LHCN-M2 (cell line): ENCODE results near the gene OTUB2. TPM values are rescaled to one million over a fixed set of nuclear protein-coding genes. Genes with fewer than 3 reads are reported as not detected.

ENCODE experiments used
- DNase-seq: peaks from one replicate; pipeline ENCODE4 v3.0.0-alpha.2; 2012; ENCODE audit warnings: low read depth
- total RNA-seq: library from RNA; depleted of rRNA; stranded (reverse); fragments of >200 nt; gene quantifications from 2 replicates; pipeline ENCODE4 v1.2.3, GENCODE V29; 2014

OTUB2 gene
- total RNA-seq, 1 experiment from 2014 or later, result 0.69 TPM

DNA sequence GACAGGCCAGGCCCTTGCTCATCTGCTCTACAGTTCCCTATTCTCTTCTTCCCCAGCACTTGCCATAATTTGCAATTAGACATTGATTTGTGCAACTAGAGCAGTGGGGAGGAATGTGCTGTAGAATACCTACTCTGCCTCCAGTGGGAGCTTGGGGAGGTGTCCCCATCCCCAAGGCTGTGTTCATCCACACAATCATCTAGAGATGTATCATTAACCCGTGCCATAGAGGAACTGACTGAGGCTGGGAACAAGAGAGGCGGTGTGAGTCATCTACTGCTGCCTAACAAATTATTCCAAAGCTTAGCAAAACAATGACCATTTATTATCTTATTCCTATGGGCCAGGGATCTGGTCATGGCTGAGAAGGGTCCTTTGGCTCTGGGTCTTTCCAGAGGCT lies 5.1 kb upstream of the OTUB2 start:
- DNase-seq, result no peak

DNA sequence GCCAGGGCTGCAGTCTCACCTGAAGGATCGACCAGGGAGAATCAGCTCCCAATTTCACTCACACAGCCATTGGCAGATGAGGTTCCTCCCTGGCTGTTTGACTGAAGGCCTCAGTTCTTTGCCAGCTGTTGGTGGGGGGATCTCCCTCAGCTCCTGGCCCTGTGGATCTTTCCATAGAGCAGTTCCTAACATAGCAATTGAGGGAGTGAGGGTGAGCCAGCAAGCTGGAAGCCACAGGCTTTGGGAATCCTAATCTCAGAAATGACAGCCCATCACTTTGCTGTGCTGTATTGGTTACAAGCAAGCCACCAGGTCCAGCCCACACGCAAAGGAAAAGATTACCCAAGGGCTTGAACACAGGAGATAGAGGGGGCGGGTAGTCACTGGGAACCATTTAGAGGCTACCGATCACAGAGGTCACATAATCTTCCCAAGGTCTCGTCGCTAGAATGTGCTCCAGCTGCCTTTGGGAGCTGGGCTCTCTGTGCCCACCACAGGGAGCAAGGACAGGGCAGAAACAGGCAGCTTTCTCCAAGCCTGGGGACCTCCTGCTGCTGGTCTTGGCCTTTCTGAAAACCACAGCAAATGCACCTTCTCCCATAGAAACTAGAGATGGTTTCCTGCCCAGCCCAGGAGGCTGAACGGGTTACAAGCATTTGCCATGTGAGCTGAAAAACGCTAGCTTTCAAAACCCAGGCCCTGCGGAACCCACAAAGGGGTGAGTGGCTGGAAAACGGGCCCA lies 4.6 kb upstream of the OTUB2 start:
- DNase-seq, result no peak

DNA sequence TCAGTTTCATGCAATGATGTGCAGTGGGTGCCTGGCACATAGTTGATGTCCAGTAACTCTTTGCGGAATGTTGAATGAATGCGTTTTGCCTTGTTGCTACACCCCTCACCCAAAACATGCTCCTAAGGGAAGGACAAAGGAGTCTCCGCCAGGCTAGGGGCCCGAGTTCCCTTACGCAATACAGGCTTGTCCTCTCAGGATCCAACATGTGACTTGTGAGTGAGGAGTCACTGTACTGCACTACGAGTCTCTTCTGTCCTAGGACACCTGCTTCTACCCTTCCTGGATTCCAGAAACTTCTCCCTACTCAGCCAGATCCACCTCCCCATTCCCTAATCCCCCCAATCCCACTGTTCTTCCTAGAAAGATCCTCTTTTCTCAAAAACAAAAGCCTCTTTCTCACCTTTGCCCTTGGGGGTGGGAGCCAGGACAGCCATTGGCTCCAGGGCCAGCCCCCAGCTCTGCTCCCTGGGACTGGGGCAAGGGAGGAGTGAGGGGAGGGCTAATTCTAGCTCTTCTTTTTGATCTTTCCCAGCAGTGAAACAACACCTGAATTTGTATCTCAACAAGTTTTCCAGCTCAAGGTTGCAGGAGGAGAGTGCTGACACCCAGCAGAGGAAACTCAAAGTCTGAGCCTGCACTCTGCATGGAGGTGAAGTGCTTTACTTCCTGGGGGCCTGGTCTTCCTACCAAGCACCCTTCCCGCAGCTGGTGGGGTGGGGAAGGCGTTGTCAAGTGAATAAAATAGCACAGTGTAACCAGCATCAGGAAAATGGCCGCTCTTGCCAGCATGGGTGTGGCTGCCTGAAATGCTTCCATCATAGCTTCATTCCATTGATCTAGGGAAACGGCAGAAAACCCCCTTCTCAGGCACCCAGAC lies 3.4 kb upstream of the OTUB2 start:
- no peak for DNase-seq

DNA sequence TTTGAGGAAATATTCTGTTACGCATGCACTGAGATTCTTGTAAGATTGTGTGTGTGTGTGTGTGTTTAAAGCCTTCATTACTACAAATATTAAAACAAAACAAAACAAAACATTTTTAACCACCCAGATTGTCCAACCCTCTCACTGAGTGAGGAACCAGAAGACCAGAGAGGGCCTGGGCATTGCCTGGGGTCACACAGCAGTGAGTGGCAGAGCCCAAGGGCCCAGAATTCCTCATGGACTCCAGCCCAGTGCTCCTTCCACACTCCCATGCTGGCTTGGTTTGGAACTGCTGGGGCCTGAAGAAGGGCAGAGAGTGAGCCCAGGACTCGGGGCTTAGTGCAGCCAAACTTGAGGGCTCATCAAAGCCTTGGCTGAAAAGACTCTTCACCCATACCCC lies 1.6 kb upstream of the OTUB2 start:
- DNase-seq, result no peak

DNA sequence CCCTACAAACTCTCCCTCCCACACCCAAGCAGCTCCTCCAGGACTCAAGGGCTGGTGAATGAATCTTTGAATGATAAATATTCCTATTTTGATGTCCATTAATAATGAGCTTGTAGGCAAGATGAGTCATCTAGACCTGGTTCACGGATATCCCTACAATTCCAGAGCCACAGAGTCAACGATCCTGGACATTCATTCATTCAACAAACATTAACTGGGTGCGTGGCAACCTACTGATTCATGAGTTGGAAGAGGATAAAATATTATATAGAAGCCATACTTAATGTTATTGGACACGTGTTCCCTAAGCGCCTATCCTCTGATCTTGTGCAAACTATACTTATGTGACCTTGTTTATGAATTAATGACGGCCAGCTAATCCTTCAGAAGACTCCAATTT lies 420 bp upstream of the OTUB2 start:
- DNase-seq, result no peak

DNA sequence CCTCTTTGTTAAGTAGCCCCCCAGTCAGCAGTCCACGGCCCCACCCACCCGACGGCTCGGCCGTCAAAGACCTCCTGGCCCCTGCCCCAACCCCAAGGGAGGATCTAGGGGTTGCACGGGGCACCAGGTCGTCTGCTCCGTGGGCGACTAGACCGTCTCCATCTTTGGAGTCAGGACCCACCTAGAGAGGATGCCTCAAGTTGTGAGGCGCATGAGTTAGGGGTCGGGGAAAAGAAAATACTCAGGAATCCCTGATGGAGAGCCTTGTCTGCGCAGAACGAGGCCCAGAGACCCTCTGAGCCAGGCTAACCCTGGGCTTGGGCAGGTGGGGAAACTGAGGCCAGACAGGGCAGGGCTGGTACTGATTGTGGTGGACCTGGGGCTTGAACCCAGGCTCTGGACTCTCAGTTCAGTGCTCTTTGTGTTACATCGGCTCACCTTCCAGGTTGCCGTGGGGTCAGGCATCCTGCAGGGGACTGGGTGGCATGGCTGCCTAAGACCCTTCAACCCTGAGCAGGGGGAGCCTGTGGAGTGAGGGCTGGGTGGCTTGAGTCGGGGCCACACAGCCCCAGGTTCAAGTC lies 839 bp downstream of the OTUB2 start:
- no peak for DNase-seq

DNA sequence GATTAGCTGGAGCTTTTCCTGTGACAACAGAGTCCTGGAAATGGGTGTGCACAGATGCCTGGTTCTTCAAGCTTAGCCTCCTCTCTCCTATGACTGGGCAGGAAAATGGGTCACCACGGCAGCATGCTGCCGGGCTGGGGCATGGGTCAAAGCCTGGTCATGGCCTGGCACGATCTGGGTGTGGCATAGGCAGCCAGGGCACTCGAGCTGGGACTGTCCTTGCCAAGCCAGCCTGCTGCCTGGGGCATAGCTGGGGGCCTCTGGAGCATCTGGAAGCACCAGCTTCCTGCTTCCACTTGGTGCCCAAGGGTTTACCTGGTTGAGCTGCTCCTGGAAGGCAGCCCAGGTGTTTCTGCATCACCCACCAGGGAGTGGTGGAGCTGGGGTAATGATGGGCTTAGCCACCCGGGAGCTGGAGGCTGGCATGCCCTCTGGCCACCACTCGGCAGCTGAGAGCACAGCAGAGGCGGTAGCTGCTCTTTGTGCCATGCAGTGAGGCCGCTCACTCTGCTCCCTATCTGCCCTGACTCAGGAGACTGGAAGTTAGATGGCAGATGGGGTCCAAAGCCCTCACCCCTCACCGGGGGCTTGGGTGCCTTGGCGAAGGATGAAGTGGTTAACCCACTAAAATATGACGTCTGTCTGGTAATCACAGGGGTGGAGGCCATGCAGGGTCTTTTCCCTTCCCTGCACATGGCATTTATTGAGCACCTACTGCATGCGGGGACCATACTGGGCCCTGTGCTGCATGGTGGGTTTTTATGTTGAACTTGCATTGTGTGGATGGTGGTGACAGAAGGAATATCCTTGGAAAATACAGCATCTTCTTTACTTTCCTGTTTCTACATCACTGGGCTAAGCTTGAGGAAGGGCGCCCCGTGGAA lies 1.7 kb downstream of the OTUB2 start:
- no peak for DNase-seq

DNA sequence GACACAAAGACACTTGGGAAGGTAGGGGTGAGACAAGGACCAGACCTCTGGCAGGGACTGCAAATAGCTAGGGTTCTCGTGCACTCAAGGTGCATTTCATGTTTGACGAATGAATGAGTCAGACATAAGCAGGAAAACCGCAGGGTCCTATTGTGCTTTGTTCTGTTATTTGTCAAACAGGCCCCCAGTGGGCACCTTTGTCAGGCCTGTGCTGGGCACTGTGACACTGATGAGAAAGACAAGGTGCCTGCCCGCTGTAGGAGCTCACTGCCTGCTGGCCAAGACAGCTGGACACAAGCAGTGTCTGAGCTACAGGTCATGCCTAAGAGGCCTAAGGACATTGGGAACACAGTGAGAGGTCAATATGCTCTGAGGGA lies 2.3 kb downstream of the OTUB2 start:
- peak; percentile 12 for DNase-seq

DNA sequence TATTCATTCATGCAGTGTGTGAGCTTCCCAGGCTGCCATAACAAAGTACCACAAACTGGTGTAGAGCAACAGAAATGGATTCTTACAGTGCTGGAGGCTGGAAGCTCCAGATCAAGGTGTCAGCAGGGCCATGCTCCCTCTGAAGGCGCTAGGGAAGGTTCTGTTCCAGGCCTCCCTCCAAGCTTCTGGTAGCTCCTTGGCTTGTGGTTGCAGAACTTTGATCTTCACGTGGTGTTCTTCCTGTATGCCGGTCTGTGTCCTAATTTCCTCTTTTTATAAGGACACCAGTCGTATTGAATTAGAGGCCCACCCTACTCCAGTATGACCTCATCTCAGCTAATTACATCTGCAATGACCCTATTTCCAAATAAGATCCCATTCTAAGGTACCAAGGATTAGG lies 3.1 kb downstream of the OTUB2 start:
- no peak for DNase-seq

DNA sequence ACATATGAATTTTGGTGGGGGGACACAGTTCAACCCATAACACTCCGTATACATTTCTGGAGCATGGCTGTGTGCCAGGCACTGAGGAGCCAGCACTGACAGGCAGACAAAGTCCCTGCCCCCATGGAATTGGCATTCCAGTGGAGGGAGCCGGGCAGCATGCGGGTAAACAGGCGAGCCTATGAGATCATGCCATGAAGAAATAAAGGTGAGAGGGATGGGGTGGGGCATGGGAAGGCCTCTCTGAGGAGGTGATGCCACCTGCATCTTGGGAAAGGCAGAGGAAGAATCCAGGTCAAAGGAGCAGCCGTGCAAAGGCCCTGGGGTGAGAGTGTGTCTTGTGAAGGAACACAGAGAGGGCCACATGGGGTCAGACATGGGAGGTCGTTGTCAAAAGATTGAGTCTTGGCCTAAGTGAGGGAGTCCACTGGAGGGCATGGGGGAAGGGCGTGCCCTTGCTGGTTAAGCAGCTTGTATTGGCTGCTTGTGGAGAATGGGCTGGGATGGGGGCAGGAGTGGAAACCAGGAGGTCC lies 3.6 kb downstream of the OTUB2 start:
- DNase-seq, result no peak

DNA sequence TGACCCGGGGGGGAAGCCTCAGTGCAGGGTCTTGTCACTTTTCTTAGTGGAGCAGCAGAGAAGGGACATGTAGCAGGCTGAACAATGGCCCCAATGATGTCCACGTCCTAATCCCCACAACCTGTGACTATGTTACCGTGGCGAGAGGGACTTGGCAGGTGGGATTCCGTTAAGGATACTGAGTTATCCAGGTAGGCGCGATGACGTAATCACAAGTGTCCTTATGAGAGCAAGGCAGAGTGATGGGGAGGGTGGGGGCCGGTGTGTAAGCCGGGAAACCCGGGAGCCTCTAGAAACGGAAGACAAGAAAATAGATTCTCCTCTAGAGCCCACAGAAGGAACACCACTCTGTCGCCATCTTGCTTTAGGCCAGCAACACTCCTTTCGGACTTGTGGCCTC lies 4.4 kb downstream of the OTUB2 start:
- DNase-seq, result no peak

DNA sequence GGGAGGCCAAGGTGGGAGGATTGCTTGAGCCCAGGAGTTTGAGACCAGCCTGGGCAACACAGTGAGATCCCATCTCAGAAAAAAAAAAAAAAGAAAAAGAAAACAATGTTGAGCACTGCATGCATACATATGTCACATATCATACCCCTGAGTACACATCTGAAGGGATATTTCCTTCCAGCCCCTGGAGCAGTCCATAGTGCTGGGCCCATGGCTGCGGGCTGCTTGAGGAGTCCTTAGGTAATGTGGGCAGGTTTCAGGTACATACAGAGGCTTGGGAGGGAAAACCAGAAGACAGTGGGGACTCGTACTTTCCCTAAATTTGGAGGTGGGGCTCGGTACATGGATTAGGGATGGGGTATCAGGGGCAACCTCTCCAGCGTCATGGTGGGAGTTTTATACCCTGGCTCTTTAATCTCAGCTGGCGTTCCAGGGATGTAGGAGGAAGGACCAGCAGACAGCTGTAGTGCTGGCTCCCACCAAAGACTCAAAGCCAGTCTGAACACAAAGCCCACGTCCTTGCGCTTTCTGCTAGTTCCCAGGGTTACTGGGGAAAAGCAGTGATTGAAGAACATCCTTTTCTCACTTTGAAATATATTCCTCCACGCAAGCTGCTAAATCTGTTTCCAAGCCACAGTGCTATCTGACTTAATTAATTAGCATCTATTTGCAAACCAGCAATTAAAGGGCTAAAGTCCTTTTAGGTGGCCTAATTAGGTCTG lies 5.2 kb downstream of the OTUB2 start:
- no peak for DNase-seq

DNA sequence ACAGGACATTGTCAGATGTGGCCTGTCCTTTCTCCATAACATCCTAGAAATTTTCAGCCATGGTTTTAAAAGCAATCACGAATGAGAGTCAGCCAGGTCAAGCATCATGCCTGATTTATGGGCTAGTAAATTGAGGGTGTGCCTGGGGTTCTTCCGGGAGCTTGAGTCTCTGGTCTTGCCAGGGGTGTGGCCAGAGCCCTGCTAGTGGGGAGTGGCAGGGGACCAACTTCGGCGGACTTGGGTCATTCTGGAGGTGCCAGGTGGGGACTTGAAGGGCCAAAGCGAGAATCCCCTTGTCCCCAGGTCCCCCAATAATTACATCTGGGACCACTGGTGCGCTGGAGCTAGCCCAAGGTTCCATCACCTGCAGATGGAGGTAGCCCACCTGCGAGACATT lies 5.7 kb downstream of the OTUB2 start:
- DNase-seq, result no peak

DNA sequence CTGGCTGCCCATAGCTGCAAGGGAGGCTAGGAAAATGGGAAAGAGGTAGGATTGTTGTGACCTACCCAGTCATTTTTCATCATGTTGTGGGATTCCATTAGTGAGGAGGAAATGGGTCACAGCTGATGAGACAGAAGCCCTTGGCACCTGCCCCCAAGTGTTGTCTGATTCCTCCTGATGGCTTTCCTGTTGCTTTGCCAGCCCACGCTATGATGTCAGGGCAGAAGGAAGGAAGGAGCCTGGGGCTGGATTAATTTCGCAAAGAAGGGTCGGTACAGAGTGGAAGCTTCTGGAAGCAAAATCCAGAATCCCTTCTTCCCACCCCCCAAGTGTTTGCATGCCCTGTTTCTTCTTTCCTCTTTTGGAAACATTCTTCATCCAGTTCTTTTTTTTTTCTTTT lies 8.7 kb downstream of the OTUB2 start:
- DNase-seq, result no peak

DNA sequence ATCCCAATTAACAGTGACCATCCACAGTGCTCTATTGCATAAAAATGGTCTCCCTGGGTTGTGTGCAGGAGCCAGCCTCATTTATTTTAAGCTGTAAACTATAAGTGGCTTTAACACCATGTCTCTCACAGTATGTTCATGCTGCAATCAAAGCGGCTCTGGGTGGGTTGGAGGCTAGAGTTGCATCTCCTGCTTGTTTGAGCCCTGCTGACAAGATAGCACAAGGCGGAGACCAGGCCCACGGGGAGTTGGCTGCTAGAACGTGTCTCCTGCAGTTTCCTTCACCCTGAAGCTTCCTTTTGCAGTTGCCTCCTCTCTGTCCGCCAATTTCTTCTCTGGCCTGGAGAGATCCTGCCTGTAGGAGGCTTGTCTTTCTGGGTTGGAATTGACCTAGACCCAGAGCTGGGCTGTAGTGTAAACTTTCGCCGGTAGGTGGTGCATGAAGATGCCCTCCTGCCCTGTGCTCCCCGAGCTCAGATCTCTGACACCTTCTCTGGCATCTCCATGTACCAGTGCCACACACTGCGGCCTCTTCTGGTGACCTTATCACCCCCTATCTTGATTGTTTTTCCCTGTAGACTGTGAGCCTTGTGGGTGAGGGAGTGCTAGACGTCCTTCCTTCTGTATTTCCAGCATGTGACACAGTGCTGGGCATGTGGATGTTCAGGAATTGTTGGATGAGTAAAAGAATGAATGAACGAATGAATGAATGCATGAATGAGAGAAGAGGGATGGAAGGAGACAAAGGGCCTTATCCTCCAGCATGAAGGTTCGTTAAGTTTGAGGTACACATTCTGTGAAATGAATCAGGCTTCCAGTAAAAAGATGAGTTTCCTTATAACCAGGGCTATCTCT lies 10.4 kb downstream of the OTUB2 start:
- DNase-seq, result peak; percentile 72

DNA sequence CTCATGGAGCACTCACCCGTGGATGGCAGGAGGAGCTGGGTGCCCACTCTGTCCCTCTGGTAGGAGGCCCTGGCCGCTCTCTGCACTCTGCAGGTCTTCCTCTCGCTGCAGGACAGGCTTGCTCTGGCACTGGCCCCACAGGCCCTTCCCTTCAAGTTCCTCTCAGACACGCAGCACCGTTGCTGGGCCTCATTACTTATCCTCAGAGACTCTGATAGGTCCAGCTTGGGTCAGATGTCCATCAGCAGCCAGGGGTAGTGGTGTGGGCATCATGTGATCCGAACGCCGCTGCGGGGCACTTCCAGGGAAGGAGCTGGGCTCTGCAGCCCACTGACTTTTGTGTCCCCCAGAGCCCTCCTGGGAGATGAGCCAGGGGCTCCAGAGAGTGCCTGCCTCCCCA lies 11.8 kb downstream of the OTUB2 start:
- DNase-seq, result no peak

DNA sequence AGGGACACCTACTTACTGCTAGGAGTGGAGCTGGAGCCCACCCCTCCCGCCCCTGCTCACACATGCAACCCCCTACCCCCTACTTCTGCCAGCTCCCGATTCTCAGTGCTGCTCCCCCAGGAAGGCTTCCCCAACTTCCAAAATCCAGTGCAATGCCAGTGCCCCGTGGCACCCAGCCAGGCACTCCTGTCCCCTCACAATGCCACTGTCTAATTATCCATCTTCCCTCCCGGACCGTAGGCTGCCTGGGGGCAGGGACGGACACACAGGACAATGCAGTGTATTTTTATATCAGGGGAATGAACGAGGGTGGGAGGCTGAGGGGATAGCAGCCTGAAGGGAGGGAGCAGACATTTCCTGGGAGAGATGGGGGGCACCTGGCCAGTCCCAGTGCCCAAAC lies 12.4 kb downstream of the OTUB2 start:
- DNase-seq, result no peak

DNA sequence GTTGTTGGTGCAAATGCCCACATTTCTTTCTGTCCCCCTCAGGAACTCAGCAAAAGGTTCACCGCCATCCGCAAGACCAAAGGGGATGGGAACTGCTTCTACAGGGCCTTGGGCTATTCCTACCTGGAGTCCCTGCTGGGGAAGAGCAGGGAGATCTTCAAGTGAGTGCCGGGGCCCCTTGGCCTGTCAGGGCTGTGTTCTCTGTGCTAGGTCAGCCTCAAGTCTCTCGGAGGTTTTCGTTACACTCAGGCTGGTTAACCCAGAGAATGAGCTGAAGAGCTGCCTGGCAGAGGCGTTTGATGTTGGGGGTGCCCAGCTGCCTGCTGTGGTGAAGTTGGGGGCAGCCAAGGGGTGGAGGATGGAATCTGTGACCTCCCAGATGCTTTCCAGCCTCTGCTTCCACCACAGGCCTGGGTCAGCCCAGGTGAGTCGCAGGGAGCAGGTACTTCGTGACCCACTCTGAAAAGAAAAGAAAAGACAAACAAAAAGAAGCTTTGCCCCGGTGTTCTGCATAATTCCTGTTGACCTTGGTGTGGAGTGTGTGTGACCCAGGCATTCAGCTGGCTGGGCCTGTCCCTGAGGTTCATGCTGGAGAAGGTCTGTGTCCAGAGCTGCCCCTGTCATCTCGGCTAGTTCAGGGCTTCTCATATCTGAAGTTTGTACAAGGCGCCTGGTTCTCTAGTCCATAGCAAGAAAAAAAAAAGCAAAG lies 12.9 kb downstream of the OTUB2 start:
- no peak for DNase-seq

DNA sequence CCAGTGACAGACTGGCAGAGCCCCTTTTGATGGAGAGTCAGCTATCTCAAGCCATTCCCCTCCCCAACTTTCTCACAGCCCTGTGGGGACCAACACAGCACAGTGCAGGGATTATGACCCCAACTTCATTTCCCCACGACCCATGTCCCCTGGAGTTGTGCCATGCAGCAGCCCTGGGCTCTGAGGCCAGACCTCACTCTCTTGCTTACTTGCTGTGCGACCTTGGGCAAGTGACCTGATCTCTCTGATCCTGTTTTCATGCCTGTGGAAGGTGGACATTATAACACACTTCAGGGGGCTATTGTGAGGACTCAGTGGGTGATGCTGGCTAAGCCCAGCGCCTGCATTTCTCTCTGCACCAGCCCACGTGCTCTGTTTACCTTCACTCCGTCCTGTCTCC lies 14.1 kb downstream of the OTUB2 start:
- DNase-seq, result no peak
